IPS DF 19.7 (cell line): ENCODE measurements around the gene NCAM2.

Source experiments
- DNase-seq: peaks from one replicate; pipeline ENCODE4 v3.0.0-alpha.2; 2013; ENCODE audit warnings: low read depth, low spot score

Gene NCAM2

GRCh38 chr21:21028275-21028820 is 30.1 kb downstream of the NCAM2 start:
- no peak for DNase-seq

DNA sequence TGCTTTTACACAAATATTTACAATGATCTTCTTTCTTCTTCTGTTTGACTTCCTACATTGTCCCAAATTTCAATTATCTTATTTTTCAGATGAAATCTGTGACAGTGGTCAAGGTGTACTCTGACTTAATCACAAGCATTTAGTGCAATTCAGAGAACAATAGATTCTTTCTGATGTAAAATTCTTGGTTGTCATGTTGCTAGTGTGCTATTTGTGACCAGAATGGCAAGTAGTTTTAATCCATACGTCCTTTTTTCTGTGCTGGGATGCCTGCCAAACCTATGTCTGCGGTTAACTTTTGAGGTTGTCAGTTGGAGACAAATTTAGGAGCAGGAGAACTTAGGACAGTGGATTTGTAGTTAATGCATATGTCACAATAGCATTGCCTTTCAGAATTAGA is 31.0 kb downstream of the NCAM2 start:
- no peak for DNase-seq

DNA sequence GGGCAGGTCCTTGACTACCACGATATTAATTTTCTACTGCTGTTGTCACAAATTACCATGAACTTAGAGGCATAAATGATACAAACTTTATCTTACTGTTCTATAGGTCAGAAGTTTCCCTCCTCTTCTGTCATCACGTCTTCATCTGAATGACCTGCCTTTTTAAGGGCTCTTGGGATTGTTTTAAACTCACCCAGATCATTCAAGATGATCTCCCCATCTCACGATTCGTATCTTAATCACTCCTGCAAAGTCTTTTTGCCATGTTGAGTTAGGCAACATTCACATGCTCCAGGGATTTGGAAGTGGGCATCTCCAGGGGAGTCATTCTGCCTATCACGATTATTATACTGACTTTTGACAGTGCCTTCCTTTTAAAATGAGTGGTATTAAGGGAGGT is 32.1 kb downstream of the NCAM2 start:
- no peak for DNase-seq

GRCh38 chr21:21034036-21034435 is 35.8 kb downstream of the NCAM2 start:
- DNase-seq = no peak

DNA sequence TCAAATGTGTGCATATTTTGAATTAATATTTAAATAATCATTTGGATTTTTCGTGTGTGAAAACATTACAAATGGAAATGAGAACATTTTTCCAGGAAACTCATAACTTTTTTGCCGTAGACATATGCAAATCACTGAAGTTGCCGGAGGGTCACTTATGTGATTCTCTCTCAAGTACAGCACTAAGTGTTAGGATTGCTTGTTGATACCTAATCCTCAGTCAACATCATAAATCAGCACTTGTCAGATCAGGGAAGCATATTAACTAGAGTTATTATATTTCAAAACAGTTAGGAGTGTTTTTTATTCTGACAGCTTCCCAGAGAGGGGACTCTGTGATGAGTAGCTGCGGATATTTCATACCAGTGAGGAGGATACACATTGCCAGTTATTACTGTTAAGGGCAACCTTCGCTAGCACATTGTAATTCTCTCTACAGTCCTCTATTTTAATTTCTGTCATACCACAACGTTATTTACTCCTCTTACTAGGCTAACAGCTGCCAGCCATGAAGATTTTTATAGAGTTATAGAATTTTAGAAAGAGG is 41.5 kb downstream of the NCAM2 start:
- no peak for DNase-seq

DNA sequence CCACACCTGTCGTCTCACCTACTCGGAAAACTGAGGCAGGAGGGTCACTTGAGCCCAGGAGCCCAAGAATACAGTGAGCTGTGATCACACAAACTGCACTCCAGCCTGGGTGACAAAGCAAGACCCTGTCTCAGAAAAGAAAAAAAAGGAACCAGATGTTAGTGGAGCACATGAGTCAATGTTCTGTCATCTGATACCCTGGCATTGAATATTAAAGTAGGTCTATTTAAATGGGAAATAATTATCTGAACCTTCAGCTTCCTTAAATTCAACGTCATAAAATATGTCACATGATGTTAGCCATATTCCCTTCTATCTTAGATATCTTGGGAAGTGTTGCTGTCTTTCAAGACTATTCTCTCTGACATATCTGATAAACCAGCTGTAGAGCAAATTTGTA is 47.3 kb downstream of the NCAM2 start:
- no peak for DNase-seq

DNA sequence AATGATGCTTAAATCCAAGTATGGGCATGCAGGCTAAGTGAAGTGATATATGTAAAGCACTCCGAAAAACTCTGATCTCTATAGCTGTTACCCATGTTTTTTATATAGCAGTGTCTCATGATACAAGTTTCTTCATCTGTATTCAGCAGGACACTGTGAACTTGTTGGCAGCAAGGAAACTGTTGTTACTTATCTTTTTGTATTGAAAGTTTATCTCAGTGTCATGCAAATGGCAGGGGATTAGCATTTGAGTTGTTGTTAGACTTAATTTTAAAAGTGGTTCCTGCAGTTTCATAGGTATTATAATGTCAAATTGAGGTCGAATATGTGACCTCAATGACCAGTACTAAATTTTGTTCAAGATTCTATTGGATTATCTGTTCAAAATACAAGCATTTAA is 47.9 kb downstream of the NCAM2 start:
- peak; percentile 1 for DNase-seq

GRCh38 chr21:21051109-21052055 is 53.2 kb downstream of the NCAM2 start:
- no peak for DNase-seq

DNA sequence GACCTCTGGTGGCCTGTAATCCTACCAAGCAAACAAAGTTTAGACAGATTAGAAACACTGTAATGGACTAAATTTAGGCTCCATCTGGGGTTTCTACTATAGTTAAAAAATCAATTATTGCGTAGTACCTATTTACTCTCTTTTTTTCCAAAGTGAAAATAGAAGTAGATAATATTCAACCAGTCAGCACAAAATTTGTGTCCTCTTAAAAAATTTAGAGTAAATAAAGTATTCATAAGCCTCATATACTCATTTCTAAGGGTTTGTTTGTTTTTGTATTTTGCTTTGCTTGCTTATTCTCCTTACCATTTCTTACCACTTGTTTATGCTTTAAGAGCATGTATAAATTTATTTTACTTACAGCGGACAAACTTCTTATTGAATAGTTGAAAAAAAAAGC is 54.5 kb downstream of the NCAM2 start:
- no peak for DNase-seq

DNA sequence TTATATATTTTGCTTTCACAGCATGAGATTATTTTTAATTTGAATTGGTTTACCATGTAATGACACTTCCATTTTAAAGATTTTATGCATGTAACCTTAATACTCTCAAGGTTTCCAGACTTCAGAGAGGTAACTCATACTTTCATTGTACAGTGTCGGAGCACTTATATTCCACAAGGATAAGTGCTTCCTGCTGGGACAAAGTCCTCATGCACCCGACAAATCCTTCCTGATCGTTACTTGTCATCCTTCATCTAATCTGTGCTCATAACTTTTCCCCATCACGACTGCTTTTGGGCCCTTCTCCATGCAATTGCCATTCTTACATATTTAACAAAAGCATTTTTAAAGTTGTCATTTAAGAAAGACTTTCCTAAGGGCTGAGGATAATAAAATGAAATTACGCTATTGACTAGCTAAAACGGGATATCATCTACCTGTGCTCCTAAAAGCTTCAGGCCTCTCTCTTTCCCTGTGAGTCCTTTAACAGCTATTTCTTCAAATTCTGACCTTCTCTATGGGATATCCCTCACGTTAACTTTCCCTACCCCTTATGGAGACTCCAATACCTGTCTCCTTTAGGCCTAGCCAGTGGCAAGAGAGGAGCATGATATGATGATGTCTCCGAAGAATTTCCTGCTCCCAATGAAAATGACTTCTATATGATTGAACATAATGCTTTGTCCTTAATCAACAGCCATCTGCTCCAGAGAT is 59.3 kb downstream of the NCAM2 start:
- DNase-seq = no peak

GRCh38 chr21:21063828-21064227 is 65.6 kb downstream of the NCAM2 start:
- no peak for DNase-seq

GRCh38 chr21:21064353-21064752 is 66.1 kb downstream of the NCAM2 start:
- no peak for DNase-seq

- no peak for DNase-seq
Observed at GRCh38 chr21:21067375-21067774, 69.2 kb downstream of the NCAM2 start.

DNA sequence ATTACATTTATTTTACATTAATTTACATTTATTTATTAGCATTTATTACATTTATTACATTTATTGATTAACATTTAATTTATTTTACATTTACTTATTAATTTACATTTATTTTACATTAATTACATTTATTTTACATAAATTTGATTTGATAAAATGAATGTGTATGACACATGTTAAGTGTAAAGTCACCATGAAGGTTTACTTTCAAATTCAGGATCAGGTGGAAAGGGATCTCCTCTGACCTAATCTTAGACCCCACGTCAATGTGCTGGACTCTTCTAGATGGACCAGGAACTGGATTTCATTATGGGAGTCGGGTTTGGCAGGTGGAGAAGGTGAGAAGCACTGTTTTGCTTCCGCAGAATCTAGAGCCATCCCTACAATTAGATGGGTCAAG is 76.1 kb downstream of the NCAM2 start:
- DNase-seq = no peak

DNA sequence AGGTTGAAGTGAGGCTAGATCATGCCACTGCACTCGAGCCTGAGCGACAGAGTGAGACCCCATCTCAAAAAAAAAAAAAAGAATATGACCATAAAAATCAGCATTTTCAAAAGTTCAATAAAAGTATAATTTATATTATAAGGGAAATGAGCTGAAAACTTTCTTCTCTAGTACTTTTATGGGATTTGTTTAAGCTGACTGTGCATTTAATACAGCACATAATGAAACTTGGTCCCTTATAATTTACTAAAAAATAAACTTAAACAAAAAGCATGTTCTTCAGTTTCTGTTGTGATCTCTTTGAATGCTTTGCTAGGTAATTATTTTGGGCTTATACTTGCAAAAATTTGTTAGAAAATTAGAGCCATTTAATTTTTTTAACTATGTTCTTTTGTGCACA is 77.8 kb downstream of the NCAM2 start:
- DNase-seq = no peak

DNA sequence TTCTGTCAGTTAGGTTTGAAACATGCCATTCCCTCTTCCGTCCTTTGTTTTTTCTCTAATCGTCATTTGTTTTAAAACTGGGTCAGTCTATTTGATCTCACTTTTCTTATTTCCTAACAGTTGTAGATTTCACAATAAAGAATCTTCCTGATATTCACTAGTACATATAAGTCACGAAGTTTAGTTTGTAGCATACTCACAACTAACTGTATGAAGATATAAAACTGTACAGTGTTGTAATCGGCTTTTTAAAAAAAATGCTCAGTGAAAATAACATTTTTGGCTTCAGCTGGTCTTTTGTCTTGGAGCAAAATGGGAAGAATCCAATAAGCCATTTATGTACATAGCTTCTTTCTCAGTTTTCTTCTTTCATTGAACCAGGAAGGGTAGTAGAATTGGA is 78.3 kb downstream of the NCAM2 start:
- DNase-seq = no peak

DNA sequence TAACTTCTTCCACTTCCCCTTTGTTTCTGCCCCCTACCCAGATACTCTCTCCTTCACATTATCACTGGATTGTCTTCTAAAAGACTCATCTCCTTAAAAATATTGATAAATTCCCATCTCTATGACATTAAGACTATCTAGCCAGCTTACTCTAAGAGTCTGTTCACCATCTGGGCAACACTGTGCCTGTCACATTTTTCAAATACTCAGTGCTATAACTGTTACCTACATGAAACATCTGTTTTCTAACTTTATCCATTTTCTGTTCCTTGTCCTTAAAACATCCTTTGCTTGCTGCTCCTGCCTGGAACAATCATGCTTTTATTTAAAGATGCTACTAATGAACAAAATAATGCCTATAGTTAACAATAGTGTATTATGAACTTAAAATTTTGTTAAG is 81.4 kb downstream of the NCAM2 start:
- no peak for DNase-seq

GRCh38 chr21:21084179-21084578 is 86.0 kb downstream of the NCAM2 start:
- no peak for DNase-seq

DNA sequence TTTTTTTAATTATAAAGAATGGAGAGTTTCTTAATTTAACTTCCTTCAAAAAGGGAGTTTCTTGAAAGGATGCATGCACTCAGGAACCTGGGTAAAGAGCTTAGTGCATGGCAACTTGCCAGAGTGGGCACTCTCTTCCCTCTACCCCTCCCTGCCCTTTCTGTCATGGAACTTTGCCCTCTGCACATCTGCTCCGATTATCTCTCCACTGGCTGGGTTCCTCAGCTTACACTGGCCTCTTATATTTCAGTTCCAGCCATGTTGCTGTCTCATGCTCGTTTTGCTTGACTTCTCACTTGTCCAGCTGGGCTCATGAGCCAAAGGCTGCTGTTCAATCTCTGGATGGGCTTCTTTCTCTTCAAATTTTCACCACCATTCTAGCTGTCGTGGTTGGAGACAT is 87.0 kb downstream of the NCAM2 start:
- no peak for DNase-seq

GRCh38 chr21:21096956-21097355 is 98.7 kb downstream of the NCAM2 start:
- no peak for DNase-seq

- DNase-seq = no peak
Observed at GRCh38 chr21:21097466-21097865, 99.3 kb downstream of the NCAM2 start.

DNA sequence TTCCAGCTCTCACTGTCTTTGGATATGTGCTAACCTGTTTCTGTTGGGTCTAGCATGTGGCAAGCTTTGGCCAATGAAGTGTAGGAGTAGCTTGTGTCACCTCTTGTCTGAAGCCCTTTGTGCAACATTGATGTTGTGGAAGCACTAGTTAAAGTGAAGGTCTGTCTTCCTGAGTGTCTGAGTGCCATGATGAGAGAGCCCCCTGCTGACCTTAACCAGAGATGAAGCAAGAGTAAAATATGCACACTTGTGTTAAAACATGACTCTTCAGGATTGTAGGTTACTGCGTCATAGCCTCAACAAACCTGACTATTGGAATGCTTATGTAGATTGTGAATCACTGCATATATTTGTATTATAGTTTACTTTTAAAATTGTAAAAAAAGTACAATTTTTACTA is 103.7 kb downstream of the NCAM2 start:
- DNase-seq = peak; percentile 15
